Endothelial cell (in vitro differentiated cells): Measurements from ENCODE around the gene OLA1. TPM values are rescaled to one million over a fixed set of nuclear protein-coding genes. Genes with fewer than 3 reads are reported as not detected.
"Not testable (repeated sequence)": the region's sequence is repeated elsewhere in the genome, so short reads cannot be mapped to it uniquely, and the experiment has no call there.

ENCODE experiments used
- DNase-seq: peaks from one replicate; pipeline ENCODE4 v3.0.0; 2021; ENCODE audit warnings: low spot score
- H3K27ac Mint-ChIP-seq: one replicate; pipeline ENCODE4 v1.8.0; 2021; ENCODE audit warnings: mixed read lengths, inconsistent platforms; ENCODE audit not compliant: unreplicated experiment
- H3K27me3 Mint-ChIP-seq: one replicate; pipeline ENCODE4 v1.8.0; 2021; ENCODE audit warnings: mild to moderate bottlenecking, moderate library complexity, mixed read lengths, inconsistent platforms; ENCODE audit not compliant: unreplicated experiment
- H3K36me3 Mint-ChIP-seq: one replicate; pipeline ENCODE4 v1.8.0; 2021; ENCODE audit warnings: mild to moderate bottlenecking, low read depth, mixed read lengths, inconsistent platforms; ENCODE audit not compliant: unreplicated experiment
- H3K4me1 Mint-ChIP-seq: one replicate; pipeline ENCODE4 v1.8.0; 2021; ENCODE audit warnings: mild to moderate bottlenecking, mixed read lengths, inconsistent platforms; ENCODE audit not compliant: unreplicated experiment
- H3K4me3 Mint-ChIP-seq: one replicate; pipeline ENCODE4 v1.8.0; 2021; ENCODE audit warnings: mild to moderate bottlenecking, mixed read lengths, inconsistent platforms; ENCODE audit not compliant: unreplicated experiment
- H3K9me3 Mint-ChIP-seq: one replicate; pipeline ENCODE4 v1.8.0; 2021; ENCODE audit warnings: mixed read lengths, inconsistent platforms; ENCODE audit not compliant: unreplicated experiment
- total RNA-seq: library from RNA; stranded (reverse); fragmentation: NEBNext Ultra II Directional; extraction: Animal tissue kit (Norgen Biotek cat#: 25700); gene quantifications from one replicate; pipeline ENCODE4 v1.2.1, GENCODE V29; 2021; ENCODE audit not compliant: unreplicated experiment
- TF ChIP-seq, protein P1 (sequence below): fragments of 200-600 bp; sonication (generic); IDR thresholded peaks from one replicate; pipeline ENCODE4 v1.5.0; 2021; ENCODE audit warnings: antibody characterized with exemption; ENCODE audit not compliant: unreplicated experiment

The OLA1 gene
- total RNA-seq, 1 donor from 2014 or later: 105 TPM

DNA sequence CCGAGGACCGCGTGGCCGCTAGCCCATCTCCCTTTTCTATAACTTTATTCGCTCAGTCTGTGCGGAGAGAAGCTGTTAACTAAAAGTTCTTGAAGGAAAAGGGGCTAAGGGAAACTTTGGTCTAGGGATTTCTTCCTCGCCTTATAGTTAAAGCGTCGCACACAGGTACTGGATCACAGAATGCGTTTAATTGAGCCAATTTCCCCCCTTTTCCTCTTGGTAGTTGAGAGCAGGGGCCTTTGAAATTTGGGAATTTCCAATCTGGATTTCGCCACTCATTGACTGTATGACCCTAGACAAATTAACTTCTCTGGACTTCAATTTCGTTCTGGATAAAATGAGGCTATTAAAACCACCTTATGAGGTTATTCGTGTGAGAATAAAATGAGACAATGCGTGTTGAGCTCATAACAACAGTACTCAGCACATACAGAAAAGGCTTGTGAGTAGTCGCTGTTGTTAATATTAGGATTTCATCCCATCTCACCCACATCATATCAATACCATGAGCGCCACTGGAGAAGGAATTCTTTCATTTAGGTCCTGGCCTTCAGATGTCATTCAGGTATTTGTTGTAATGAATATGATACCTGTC is 763 bp upstream of the OLA1 start:
- Mint-ChIP-seq H3K4me3 (peak overlapping the region; percentile 79), H3K27ac (peak overlapping the region; percentile 36), H3K9me3 (no peaks in the 10 kb centered on the region), H3K4me1 (peaks cover 15% of the 10 kb centered on the region), H3K27me3 (peaks cover 3% of the 10 kb centered on the region), H3K36me3 (peaks cover 6% of the 10 kb centered on the region)
- TF ChIP-seq, protein P1, sequence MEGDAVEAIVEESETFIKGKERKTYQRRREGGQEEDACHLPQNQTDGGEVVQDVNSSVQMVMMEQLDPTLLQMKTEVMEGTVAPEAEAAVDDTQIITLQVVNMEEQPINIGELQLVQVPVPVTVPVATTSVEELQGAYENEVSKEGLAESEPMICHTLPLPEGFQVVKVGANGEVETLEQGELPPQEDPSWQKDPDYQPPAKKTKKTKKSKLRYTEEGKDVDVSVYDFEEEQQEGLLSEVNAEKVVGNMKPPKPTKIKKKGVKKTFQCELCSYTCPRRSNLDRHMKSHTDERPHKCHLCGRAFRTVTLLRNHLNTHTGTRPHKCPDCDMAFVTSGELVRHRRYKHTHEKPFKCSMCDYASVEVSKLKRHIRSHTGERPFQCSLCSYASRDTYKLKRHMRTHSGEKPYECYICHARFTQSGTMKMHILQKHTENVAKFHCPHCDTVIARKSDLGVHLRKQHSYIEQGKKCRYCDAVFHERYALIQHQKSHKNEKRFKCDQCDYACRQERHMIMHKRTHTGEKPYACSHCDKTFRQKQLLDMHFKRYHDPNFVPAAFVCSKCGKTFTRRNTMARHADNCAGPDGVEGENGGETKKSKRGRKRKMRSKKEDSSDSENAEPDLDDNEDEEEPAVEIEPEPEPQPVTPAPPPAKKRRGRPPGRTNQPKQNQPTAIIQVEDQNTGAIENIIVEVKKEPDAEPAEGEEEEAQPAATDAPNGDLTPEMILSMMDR: no peak
- DNase-seq: no peak

DNA sequence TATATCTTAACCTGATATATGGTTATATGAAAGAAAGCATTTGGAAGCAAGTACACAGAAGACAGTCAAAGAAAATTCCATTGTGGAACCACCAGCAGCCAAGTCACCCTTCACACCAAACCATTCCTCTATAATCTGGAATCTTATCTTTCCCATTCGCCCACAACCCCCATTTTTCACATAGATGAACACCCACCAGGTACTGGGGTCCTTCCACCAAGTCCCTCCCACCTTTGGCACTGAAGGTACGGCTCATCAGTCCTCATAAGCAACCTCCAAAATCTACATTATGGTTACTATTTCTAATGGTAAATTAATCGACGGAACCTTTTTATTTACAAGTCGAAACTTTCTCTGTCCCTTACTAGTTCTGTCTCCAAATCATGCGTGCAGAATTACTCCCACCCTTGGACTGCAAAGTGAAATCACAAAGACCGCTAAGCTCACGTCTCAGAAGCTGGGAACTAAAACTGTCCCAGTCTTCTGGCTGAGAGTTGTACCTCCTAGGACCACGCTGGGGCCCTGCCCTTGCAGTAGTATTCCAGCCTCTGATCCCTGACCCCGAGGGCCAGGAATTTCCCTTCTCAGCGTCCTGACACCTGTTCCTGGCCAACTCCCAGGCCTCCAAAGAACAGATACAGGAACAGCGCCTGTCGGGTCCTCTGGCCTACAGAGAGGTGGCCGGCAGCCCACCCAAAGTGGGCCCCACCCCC is 702 bp downstream of the OLA1 start:
- H3K27me3 Mint-ChIP-seq: peaks cover 3% of the 10 kb centered on the region
- TF ChIP-seq, protein P1: no peak
- DNase-seq: peak; percentile 40
- H3K4me3 Mint-ChIP-seq: peak overlapping the region; percentile 93
- peak overlapping the region; percentile 18 for H3K27ac Mint-ChIP-seq
- peaks cover 6% of the 10 kb centered on the region for H3K36me3 Mint-ChIP-seq
- H3K4me1 Mint-ChIP-seq: peaks cover 21% of the 10 kb centered on the region
- H3K9me3 Mint-ChIP-seq: no peaks in the 10 kb centered on the region

DNA sequence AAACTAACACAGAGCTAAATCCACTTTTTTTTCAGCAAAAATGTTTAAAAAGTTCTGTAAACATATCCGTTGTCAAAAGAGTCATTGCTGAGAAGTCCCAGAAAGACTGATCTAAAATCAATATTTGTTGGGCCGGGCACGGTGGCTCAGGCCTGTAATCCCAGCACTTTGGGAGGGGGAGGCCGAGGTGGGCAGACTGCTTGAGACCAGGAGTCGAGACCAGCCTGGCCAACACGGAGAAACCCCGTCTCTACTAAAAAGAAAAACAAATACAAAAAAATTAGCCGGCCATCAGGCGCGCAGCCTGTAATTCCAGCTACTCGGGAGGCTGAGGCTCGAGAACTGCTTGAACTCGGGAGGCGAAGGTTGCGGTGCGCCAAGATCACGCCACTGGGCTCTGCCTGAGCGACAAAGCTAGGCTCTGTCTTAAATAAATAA is 1.4 kb downstream of the OLA1 start:
- DNase-seq: no peak
- H3K27ac Mint-ChIP-seq: no peak overlapping the region
- H3K4me3 Mint-ChIP-seq: no peak overlapping the region
- H3K27me3 Mint-ChIP-seq: peaks cover 3% of the 10 kb centered on the region
- H3K4me1 Mint-ChIP-seq: peaks cover 26% of the 10 kb centered on the region
- TF ChIP-seq, protein P1: no peak
- H3K36me3 Mint-ChIP-seq: peaks cover 6% of the 10 kb centered on the region
- no peaks in the 10 kb centered on the region for H3K9me3 Mint-ChIP-seq

DNA sequence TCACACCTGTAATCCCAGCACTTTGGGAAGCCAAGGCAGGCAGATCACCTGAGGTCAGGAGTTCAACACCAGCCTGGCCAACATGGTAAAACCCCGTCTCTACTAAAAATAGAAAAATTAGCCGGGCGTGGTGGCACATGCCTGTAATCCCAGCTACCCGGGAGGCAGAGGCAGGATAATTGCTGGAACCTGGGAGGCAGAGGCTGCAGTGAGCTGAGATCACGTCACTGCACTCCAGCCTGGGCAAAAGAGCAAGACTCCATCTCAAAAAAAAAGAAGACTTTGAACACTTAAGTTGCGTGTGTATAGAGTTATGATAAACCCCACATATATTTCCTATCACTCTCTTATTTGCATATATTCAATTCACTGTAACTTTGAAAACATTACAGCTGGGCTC is 2.7 kb downstream of the OLA1 start:
- H3K9me3 Mint-ChIP-seq, DNase-seq, H3K27me3 Mint-ChIP-seq, H3K36me3 Mint-ChIP-seq, H3K27ac Mint-ChIP-seq, H3K4me3 Mint-ChIP-seq: not testable (repeated sequence)
- H3K4me1 Mint-ChIP-seq: peaks cover 27% of the 10 kb centered on the region

DNA sequence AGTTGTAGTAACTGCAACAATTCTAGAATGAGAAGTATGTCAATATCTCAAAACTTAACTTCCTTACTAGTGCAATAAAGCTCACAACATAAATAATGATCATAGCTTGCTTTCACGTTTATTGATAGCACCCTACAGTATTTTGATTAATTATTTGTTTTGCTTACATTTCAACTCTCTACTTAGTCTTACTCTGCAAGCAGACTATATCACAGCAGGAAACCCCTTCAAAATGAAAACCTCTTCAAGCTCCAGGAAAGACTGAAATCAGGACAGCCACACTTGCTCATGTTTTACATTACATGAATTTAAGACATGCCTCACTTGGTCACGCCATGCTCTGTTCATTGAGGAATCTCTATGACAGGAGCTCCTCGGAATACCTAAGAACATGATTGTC is 3.3 kb downstream of the OLA1 start:
- Mint-ChIP-seq H3K36me3 (peaks cover 6% of the 10 kb centered on the region), H3K27me3 (peaks cover 3% of the 10 kb centered on the region), H3K9me3 (no peaks in the 10 kb centered on the region), H3K27ac (no peak overlapping the region), H3K4me3 (peak overlapping the region; percentile 8), H3K4me1 (peaks cover 27% of the 10 kb centered on the region)
- TF ChIP-seq, protein P1: no peak
- no peak for DNase-seq
